COR-L47 (cell line): ENCODE results near the gene DHDDS.
"Not testable (repeated sequence)": the region's sequence is repeated elsewhere in the genome, so short reads cannot be mapped to it uniquely, and the experiment has no call there.

Experiments used
- DNase-seq: peaks from one replicate; lab custom pipeline; 2025; lab: John Stamatoyannopoulos, UW

DHDDS gene

GRCh38 chr1:26431979-26432695, at the start of gene DHDDS:
TSS of gene DHDDS (plus strand) at chr1:26432321. CDS start at chr1:26432946, 625 bp downstream.
- peak; percentile 99 for DNase-seq

DNA sequence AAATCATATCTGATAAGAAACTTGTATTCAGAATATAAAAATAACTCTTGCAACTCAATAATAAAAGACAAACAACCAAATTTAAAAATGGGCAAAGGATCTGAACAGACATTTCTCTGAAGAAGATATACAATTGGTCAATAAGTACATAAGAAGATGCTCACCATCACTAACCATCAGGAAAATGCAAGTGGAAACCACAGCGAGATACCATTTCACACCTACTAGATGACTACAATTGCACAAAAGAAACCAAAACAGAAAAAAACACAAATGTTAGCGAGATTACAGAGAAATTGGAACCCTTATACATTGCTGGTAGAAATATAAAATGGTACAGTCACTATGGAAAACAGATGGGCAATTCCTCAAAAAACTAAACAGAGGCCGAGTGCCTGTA, 48.0 kb upstream of the DHDDS start:
- no peak for DNase-seq

DNA sequence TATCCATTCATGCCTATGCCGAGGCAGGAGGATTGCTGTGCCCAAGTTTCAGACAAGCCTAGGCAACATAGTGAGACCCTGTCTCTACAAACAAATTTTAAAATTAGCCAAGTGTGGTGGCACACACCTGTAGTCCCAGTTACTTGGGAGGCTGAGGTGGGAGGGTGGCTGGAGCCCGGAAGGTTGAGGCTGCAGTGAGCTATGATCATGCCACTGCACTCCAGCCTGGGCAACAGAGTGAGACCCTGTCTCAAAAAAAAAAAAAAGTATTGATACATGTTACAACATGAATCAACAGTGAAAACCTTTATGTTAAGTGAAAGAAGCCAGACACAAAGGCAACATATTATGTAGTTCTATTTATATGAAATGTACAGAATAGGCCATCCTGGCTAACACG, 47.1 kb upstream of the DHDDS start:
- not testable (repeated sequence) for DNase-seq

DNA sequence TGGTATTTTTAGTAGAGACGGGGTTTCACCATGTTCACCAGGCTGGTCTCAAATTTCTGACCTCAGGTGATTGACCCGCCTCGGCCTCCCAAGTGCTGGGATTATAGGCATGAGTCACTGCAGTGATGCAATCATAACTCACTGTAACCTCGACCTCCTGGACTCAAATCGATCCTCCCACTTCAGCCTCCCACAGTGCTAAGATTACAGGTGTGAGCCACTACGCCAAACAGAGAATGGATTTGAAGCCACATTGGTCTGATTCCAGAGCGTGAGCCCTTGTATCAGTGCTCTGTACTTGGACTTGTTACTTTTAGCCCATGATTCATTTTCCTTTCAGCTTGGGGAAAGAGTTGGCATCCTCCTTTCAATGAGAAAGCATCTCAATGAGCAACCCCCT, 44.7 kb upstream of the DHDDS start:
- no peak for DNase-seq

- DNase-seq, result no peak
Observed at GRCh38 chr1:26388791-26389445, 43.2 kb upstream of the DHDDS start.

- no peak for DNase-seq
Observed at GRCh38 chr1:26389604-26390247, 42.4 kb upstream of the DHDDS start.

- no peak for DNase-seq
Observed at GRCh38 chr1:26391450-26391849, 40.7 kb upstream of the DHDDS start.

- DNase-seq, result no peak
Observed at GRCh38 chr1:26395754-26396153, 36.4 kb upstream of the DHDDS start.

DNA sequence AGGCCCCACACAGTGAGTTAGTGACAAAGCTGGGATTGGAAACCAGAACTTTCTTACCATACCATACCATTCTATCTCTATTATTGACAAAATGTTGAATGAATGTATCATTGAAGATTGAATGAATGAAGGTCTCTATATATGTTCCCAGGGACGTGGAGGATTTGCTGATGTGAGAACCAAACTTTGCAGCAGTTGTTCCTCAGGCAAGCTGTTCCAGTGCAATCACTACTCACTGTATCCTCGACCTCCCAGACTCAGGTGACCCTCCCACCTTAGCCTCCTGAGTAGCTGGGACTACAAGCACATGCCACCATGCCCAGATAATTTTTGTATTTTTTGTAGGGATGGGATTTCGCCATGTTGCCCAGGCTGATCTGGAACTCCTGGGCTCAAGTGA, 33.1 kb upstream of the DHDDS start:
- no peak for DNase-seq

DNA sequence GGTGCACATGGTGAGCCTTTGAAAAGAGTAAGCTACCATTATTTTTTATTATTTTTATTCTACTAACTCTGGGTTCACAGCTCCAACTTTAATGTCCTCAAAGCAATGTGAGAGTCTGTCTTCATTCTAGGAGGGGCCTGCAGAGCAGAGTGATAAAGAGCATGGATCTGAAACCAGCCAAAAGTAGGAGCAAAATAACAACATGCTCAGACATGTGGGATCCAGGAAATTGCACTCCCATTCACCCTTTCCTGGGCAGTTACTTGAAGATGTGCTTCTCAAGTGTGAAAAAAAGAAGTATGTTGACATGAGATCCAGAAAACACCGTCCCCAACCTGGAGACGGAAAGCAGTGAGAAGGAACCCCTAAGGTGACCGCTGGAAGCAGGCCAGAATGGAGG, 30.2 kb upstream of the DHDDS start:
- DNase-seq, result no peak

DNA sequence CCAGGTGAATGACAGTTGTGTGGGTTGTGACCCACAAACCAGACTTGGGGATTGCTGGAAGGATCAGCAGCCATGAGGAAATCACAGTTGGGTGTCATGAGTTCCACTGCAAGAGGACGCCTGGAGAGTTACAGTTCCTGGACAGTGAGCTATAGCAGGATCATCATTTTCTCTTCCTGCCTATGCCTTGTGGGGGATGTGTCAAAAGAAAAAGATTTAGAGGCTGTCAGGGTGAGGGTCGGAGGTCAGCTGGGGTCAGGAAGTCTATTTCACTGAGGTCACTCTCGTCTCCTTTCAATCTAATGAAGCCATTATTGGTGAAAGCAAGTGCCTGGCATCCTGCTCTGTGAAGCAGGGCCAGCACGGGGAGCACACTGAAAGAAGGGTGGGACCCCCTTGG, 28.5 kb upstream of the DHDDS start:
- DNase-seq, result no peak

DNA sequence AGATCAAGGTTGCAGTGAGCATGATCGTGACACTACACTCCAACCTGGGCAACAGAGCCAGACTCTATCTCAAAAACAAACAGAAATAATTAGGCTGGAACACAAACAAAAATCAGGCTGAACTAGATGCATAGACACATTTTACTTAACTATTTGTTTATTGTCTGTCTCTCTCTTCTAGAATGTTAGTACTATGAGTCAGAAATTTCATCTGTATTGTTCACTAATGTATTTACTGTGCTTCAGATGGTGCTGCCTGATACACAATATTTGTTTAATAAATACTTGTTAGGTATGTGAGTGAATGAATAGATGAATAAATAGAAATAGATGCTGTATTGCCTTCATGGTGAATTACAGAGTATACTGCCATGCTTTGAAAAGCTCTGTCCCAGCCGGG, 27.5 kb upstream of the DHDDS start:
- no peak for DNase-seq

- DNase-seq, result no peak
Observed at GRCh38 chr1:26405281-26405915, 26.7 kb upstream of the DHDDS start.

- DNase-seq, result no peak
Observed at GRCh38 chr1:26408604-26409003, 23.5 kb upstream of the DHDDS start.

DNA sequence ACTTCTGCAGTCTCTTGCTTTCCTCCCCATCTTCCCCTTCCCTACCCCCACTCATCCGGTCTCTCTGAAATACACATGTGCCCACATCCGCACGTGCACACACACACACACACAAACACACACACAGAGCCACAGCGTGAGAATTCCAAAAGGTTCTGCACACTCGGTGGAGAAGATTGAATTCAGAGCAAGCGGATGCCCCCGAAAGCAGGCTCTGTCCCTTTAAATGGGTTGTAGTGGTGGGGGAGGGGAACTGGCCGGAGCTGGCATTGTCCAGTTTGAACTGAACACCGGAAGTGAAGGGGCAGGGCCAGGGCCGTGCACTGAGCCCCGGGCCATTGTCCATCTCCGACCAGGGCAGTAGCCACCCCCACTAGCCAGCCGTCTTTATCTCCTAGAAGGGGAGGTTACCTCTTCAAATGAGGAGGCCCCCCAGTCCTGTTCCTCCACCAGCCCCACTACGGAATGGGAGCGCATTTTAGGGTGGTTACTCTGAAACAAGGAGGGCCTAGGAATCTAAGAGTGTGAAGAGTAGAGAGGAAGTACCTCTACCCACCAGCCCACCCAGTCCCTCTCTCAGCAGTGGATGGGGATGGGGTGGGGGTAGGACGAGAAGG, 22.8 kb upstream of the DHDDS start:
- no peak for DNase-seq

GRCh38 chr1:26410706-26411623, 21.2 kb upstream of the DHDDS start, which contains the start of gene LIN28A:
TSS of gene LIN28A (plus strand) at chr1:26410817. CDS start at chr1:26410892, 75 bp downstream.
- DNase-seq, result no peak

GRCh38 chr1:26411624-26412074, 20.5 kb upstream of the DHDDS start:
- DNase-seq, result no peak

GRCh38 chr1:26412180-26412840, 19.8 kb upstream of the DHDDS start:
- no peak for DNase-seq

- no peak for DNase-seq
Observed at GRCh38 chr1:26413031-26413430, 19.1 kb upstream of the DHDDS start.

GRCh38 chr1:26417111-26417759, 14.9 kb upstream of the DHDDS start:
- peak; percentile 76 for DNase-seq
